Renal cortical epithelial cell (primary cell): Measurements from ENCODE around the gene SLC25A28. TPM values are rescaled to one million over a fixed set of nuclear protein-coding genes. Genes with fewer than 3 reads are reported as not detected.

Experiments
- DNase-seq: peaks from one replicate; pipeline ENCODE4 v3.0.0-alpha.2; 2011; ENCODE audit warnings: low read depth
- total RNA-seq: library from RNA; depleted of rRNA; stranded (reverse); fragments of >200 nt; gene quantifications from 2 replicates; pipeline ENCODE4 v1.2.3, GENCODE V29; 2014

SLC25A28 gene
- total RNA-seq, result 8.0 and 12.9 TPM in 2 replicates

- peak; percentile 100 for DNase-seq
These were observed at the start of gene SLC25A28 for GRCh38 chr10:99619851-99620710. TSS of gene SLC25A28 (minus strand) at chr10:99620439. CDS start at chr10:99620335, 104 bp downstream.

- DNase-seq, result peak; percentile 97
These were observed 47.0 kb upstream of the SLC25A28 start for GRCh38 chr10:99667108-99667751.

- DNase-seq, result no peak
These were observed 45.1 kb upstream of the SLC25A28 start for GRCh38 chr10:99665304-99665703.

GRCh38 chr10:99661377-99661763 is 41.1 kb upstream of the SLC25A28 start:
- peak; percentile 85 for DNase-seq

- DNase-seq, result no peak
These were observed 40.6 kb upstream of the SLC25A28 start for GRCh38 chr10:99660662-99661376.

GRCh38 chr10:99659868-99660366 is 39.7 kb upstream of the SLC25A28 start:
- DNase-seq, result no peak

- peak; percentile 91 for DNase-seq
These were observed 39.0 kb upstream of the SLC25A28 start, which contains the start of gene ENTPD7 for GRCh38 chr10:99659031-99659867. TSS of gene ENTPD7 (plus strand) at chr10:99659509. CDS start at chr10:99659957, 448 bp downstream.

- no peak for DNase-seq
These were observed 38.4 kb upstream of the SLC25A28 start for GRCh38 chr10:99658622-99659030.

GRCh38 chr10:99656199-99657064 is 36.2 kb upstream of the SLC25A28 start:
- no peak for DNase-seq

GRCh38 chr10:99654390-99655175 is 34.3 kb upstream of the SLC25A28 start:
- DNase-seq, result peak; percentile 27

GRCh38 chr10:99652800-99653390 is 32.7 kb upstream of the SLC25A28 start:
- no peak for DNase-seq

GRCh38 chr10:99648717-99649116 is 28.5 kb upstream of the SLC25A28 start:
- no peak for DNase-seq

- DNase-seq, result no peak
These were observed 27.4 kb upstream of the SLC25A28 start for GRCh38 chr10:99647601-99648151.

GRCh38 chr10:99633832-99634231 is 13.6 kb upstream of the SLC25A28 start:
- DNase-seq, result no peak

GRCh38 chr10:99631496-99631895 is 11.3 kb upstream of the SLC25A28 start:
- DNase-seq, result no peak

GRCh38 chr10:99630991-99631390 is 10.8 kb upstream of the SLC25A28 start:
- peak; percentile 57 for DNase-seq

GRCh38 chr10:99630433-99630832 is 10.2 kb upstream of the SLC25A28 start:
- peak; percentile 61 for DNase-seq

GRCh38 chr10:99629625-99629978 is 9.4 kb upstream of the SLC25A28 start:
- no peak for DNase-seq
